ENCODE measurements around the gene INPP1. TPM values are rescaled to one million over a fixed set of nuclear protein-coding genes. Genes with fewer than 3 reads are reported as not detected.

INPP1 gene
- total RNA-seq, 2 experiments from 2014 or later: not detected

- H3K27ac ChIP-seq (ENCODE audit: low read depth, low read length, poor library complexity, severe bottlenecking): no peak overlapping the region
- intact Hi-C loops (cut with micrococcal nuclease; ENCODE audit: unreplicated experiment): loop anchor here (2.0 to 5.0 kb wide), 4 partner anchors 138 to 656 kb away; partner anchors contain the start of genes ASNSD1, NEMP2 and OSGEPL1
- no peaks in the 10 kb centered on the region for H3K9me2 ChIP-seq (ENCODE audit: insufficient read depth, low read length)
- DNase-seq (ENCODE audit: low spot score): no peak
- peaks cover 2% of the 10 kb centered on the region; the same call in 1 of the 2 replicates for H3K79me2 ChIP-seq (ENCODE audit: insufficient read depth, low read depth, low read length)
- H3K9me3 ChIP-seq (ENCODE audit: low read length): no peaks in the 10 kb centered on the region
- H4K20me1 ChIP-seq (ENCODE audit: insufficient read depth, low read length): no peaks in the 10 kb centered on the region
- H2AFZ ChIP-seq (ENCODE audit: low read length): peak overlapping the region; percentile 96; the same call in 1 of the 2 replicates
- ChIA-PET POLR2A (interaction anchor here (0.5 to 1.3 kb wide), 10 partner anchors 12 to 873 kb away, joined by 3 to 5 read pairs (median 3); no protein-coding TSS in a partner anchor), CTCF (ENCODE audit: unreplicated experiment) (interaction anchor here (1.1 to 1.2 kb wide), 2 partner anchors 139 to 365 kb away, joined by 3 to 4 read pairs; a partner anchor contains a TSS)
- H3K4me3 ChIP-seq (ENCODE audit: low read depth, low read length, poor library complexity, severe bottlenecking): peak overlapping the region; percentile 74
- no peak for TF ChIP-seq CTCF (conservative IDR thresholded peaks at IDR 0.05; ENCODE audit: low read length)
- no peak for TF ChIP-seq EZH2phosphoT487 (IDR thresholded peaks at IDR 0.05; ENCODE audit: borderline replicate concordance, low read depth, low read length)
- no peaks in the 10 kb centered on the region for H3K36me3 ChIP-seq (ENCODE audit: insufficient read depth, low read length)
- peaks cover 28% of the 10 kb centered on the region for H3K4me1 ChIP-seq (ENCODE audit: insufficient read depth, low read length, poor library complexity, severe bottlenecking)
- peak overlapping the region; percentile 79 for H3K4me2 ChIP-seq (ENCODE audit: low read length)
- no TSS peak for BruUV-seq (replicated peaks)
Observed at GRCh38 chr2:190318514-190318913, 24.9 kb upstream of the INPP1 start.

GRCh38 chr2:190318931-190319554 lies 24.3 kb upstream of the INPP1 start:
- BruUV-seq (replicated peaks): no TSS peak
- H3K4me1 ChIP-seq (ENCODE audit: insufficient read depth, low read length, poor library complexity, severe bottlenecking): peaks cover 28% of the 10 kb centered on the region
- peak overlapping the region; percentile 74 for H3K4me3 ChIP-seq (ENCODE audit: low read depth, low read length, poor library complexity, severe bottlenecking)
- H3K27ac ChIP-seq (ENCODE audit: low read depth, low read length, poor library complexity, severe bottlenecking): peak overlapping the region; percentile 62
- DNase-seq (ENCODE audit: low spot score): peak; percentile 59
- no peak for TF ChIP-seq EZH2phosphoT487 (IDR thresholded peaks at IDR 0.05; ENCODE audit: borderline replicate concordance, low read depth, low read length)
- no peak for TF ChIP-seq CTCF (conservative IDR thresholded peaks at IDR 0.05; ENCODE audit: low read length)
- no peaks in the 10 kb centered on the region for H3K9me3 ChIP-seq (ENCODE audit: low read length)
- no peaks in the 10 kb centered on the region for H3K36me3 ChIP-seq (ENCODE audit: insufficient read depth, low read length)
- intact Hi-C loops (cut with micrococcal nuclease; ENCODE audit: unreplicated experiment): loop anchor here (1.0 to 5.0 kb wide), 5 partner anchors 138 to 878 kb away; partner anchors contain the start of genes ASNSD1, NEMP2, OSGEPL1 and WDR75
- H4K20me1 ChIP-seq (ENCODE audit: insufficient read depth, low read length): no peaks in the 10 kb centered on the region
- CTCF ChIA-PET (ENCODE audit: unreplicated experiment): interaction anchor here (0.6 to 1.2 kb wide), 3 partner anchors 111 to 365 kb away, joined by 3 to 4 read pairs (median 3); a partner anchor contains a TSS
- POLR2A ChIA-PET: interaction anchor here (0.5 to 1.7 kb wide), 16 partner anchors 12 to 873 kb away, joined by 3 to 10 read pairs (median 4); partner anchors contain the start of gene OSGEPL1
- peak overlapping the region; percentile 96; the same call in 1 of the 2 replicates for H2AFZ ChIP-seq (ENCODE audit: low read length)
- H3K9me2 ChIP-seq (ENCODE audit: insufficient read depth, low read length): no peaks in the 10 kb centered on the region
- peak overlapping the region; percentile 79 for H3K4me2 ChIP-seq (ENCODE audit: low read length)
- H3K79me2 ChIP-seq (ENCODE audit: insufficient read depth, low read depth, low read length): peaks cover 2% of the 10 kb centered on the region; the same call in 1 of the 2 replicates

Measured in OCI-LY7 (cell line).